ENCODE measurements around the gene DYSF.

Gene DYSF

GRCh38 chr2:71697106-71698004, 244.0 kb downstream of the DYSF start:
- in situ Hi-C loops (cut with MboI; ENCODE audit: low sequenced_read_pairs) = no loop called here

- in situ Hi-C loops (cut with MboI; ENCODE audit: low sequenced_read_pairs) = no loop called here
Measured at GRCh38 chr2:71699428-71699827, 246.1 kb downstream of the DYSF start.

- in situ Hi-C loops (cut with MboI; ENCODE audit: low sequenced_read_pairs) = no loop called here
Measured at GRCh38 chr2:71700041-71700657, 246.8 kb downstream of the DYSF start.

GRCh38 chr2:71700658-71701397, 247.5 kb downstream of the DYSF start:
- in situ Hi-C loops (cut with MboI; ENCODE audit: low sequenced_read_pairs) = no loop called here

GRCh38 chr2:71702071-71702970, 249.0 kb downstream of the DYSF start:
- in situ Hi-C loops (cut with MboI; ENCODE audit: low sequenced_read_pairs) = no loop called here

GRCh38 chr2:71702971-71703898, 249.9 kb downstream of the DYSF start:
- in situ Hi-C loops (cut with MboI; ENCODE audit: low sequenced_read_pairs) = no loop called here

- in situ Hi-C loops (cut with MboI; ENCODE audit: low sequenced_read_pairs) = no loop called here
Measured at GRCh38 chr2:71704131-71704561, 250.8 kb downstream of the DYSF start.

- in situ Hi-C loops (cut with MboI; ENCODE audit: low sequenced_read_pairs) = no loop called here
Measured at GRCh38 chr2:71704688-71705087, 251.3 kb downstream of the DYSF start.

GRCh38 chr2:71705171-71705960, 252.0 kb downstream of the DYSF start:
- in situ Hi-C loops (cut with MboI; ENCODE audit: low sequenced_read_pairs) = no loop called here

- in situ Hi-C loops (cut with MboI; ENCODE audit: low sequenced_read_pairs) = no loop called here
Measured at GRCh38 chr2:71706121-71706520, 252.8 kb downstream of the DYSF start.

- in situ Hi-C loops (cut with MboI; ENCODE audit: low sequenced_read_pairs) = no loop called here
Measured at GRCh38 chr2:71706836-71707235, 253.5 kb downstream of the DYSF start.

- in situ Hi-C loops (cut with MboI; ENCODE audit: low sequenced_read_pairs) = no loop called here
Measured at GRCh38 chr2:71710367-71711132, 257.2 kb downstream of the DYSF start.

- in situ Hi-C loops (cut with MboI; ENCODE audit: low sequenced_read_pairs) = no loop called here
Measured at GRCh38 chr2:71711133-71711855, 257.9 kb downstream of the DYSF start.

- in situ Hi-C loops (cut with MboI; ENCODE audit: low sequenced_read_pairs) = no loop called here
Measured at GRCh38 chr2:71712158-71712818, 258.9 kb downstream of the DYSF start.

- in situ Hi-C loops (cut with MboI; ENCODE audit: low sequenced_read_pairs) = no loop called here
Measured at GRCh38 chr2:71713581-71714580, 260.5 kb downstream of the DYSF start.

Measured in HL-60/S4 treated with retinoic acid at 250 ng/mL for 4 days and 3 days (cell line).